Amniotic stem cell (primary cell): ENCODE data around the gene MTTP.

Source experiments
- DNase-seq: peaks from one replicate; lab custom pipeline; 2025; lab: John Stamatoyannopoulos, UW

Gene MTTP

GRCh38 chr4:99642725-99643489 is 68.3 kb downstream of the MTTP start:
- DNase-seq: no peak

- no peak for DNase-seq
These were observed 69.8 kb downstream of the MTTP start for GRCh38 chr4:99644453-99644852.

GRCh38 chr4:99645036-99645435 is 70.4 kb downstream of the MTTP start:
- DNase-seq: no peak

- no peak for DNase-seq
These were observed 71.0 kb downstream of the MTTP start for GRCh38 chr4:99645638-99646037.

GRCh38 chr4:99647071-99647470 is 72.4 kb downstream of the MTTP start:
- no peak for DNase-seq

GRCh38 chr4:99648321-99648720 is 73.7 kb downstream of the MTTP start:
- no peak for DNase-seq

- no peak for DNase-seq
These were observed 74.6 kb downstream of the MTTP start for GRCh38 chr4:99649208-99649607.

- DNase-seq: no peak
These were observed 75.2 kb downstream of the MTTP start for GRCh38 chr4:99649778-99650177.

GRCh38 chr4:99651016-99651769 is 76.6 kb downstream of the MTTP start:
- DNase-seq: no peak

- DNase-seq: no peak
These were observed 77.3 kb downstream of the MTTP start for GRCh38 chr4:99651811-99652485.

- no peak for DNase-seq
These were observed 78.2 kb downstream of the MTTP start for GRCh38 chr4:99652596-99653436.

- no peak for DNase-seq
These were observed 79.3 kb downstream of the MTTP start for GRCh38 chr4:99653916-99654315.

- no peak for DNase-seq
These were observed 79.7 kb downstream of the MTTP start for GRCh38 chr4:99654361-99654761.

- peak; percentile 57 for DNase-seq
These were observed 80.9 kb downstream of the MTTP start for GRCh38 chr4:99655308-99656081.

GRCh38 chr4:99657798-99658197 is 83.2 kb downstream of the MTTP start, which contains the start of gene C4orf54:
Gene C4orf54 (minus strand): TSS chr4:99657828. CDS start chr4:99654648, 3,180 bp downstream.
- DNase-seq: no peak

- no peak for DNase-seq
These were observed 84.0 kb downstream of the MTTP start for GRCh38 chr4:99658666-99659065.

- DNase-seq: no peak
These were observed 87.3 kb downstream of the MTTP start for GRCh38 chr4:99661907-99662306.

GRCh38 chr4:99664716-99665115 is 90.1 kb downstream of the MTTP start:
- no peak for DNase-seq

- DNase-seq: no peak
These were observed 91.4 kb downstream of the MTTP start for GRCh38 chr4:99665983-99666382.

- no peak for DNase-seq
These were observed 93.8 kb downstream of the MTTP start for GRCh38 chr4:99668472-99668871.

- DNase-seq: no peak
These were observed 94.5 kb downstream of the MTTP start for GRCh38 chr4:99669084-99669483.
